Activated CD4-positive, alpha-beta T cell treated with anti-CD3 and anti-CD28 coated beads, Interleukin-2, Interleukin-6, amounts not matched to agents 100 ng/mL and 50 ng/mL, durations not matched to agents 16 hours and 8 hours (primary cell): ENCODE measurements around the gene KCNQ2.
"Not testable (repeated sequence)": the region's sequence is repeated elsewhere in the genome, so short reads cannot be mapped to it uniquely, and the experiment has no call there.

Experiments
- DNase-seq: peaks from one replicate; pipeline ENCODE4 v3.0.0-alpha.2; 2020

Gene KCNQ2

GRCh38 chr20:63471981-63472831 is at the start of gene KCNQ2:
Gene KCNQ2, minus strand, starts transcription at chr20:63472655. Its CDS starts 192 bp downstream, at chr20:63472463.
- no peak for DNase-seq

- DNase-seq = no peak
These were observed 49.1 kb upstream of the KCNQ2 start for GRCh38 chr20:63521602-63522001.

- peak; percentile 80 for DNase-seq
These were observed 48.6 kb upstream of the KCNQ2 start for GRCh38 chr20:63520934-63521601.

GRCh38 chr20:63520504-63520933 is 48.1 kb upstream of the KCNQ2 start, which contains the start of gene PPDPF:
Gene PPDPF, plus strand, starts transcription at chr20:63520765. Its CDS starts 544 bp downstream, at chr20:63521309.
- peak; percentile 90 for DNase-seq

- DNase-seq = peak; percentile 64
These were observed 47.4 kb upstream of the KCNQ2 start for GRCh38 chr20:63519668-63520503.

GRCh38 chr20:63518946-63519667 is 46.7 kb upstream of the KCNQ2 start:
- no peak for DNase-seq

- no peak for DNase-seq
These were observed 46.0 kb upstream of the KCNQ2 start for GRCh38 chr20:63518351-63518861.

GRCh38 chr20:63517376-63518309 is 45.2 kb upstream of the KCNQ2 start:
- DNase-seq = no peak

- DNase-seq = not testable (repeated sequence)
These were observed 42.1 kb upstream of the KCNQ2 start for GRCh38 chr20:63514520-63514919.

- DNase-seq = no peak
These were observed 40.8 kb upstream of the KCNQ2 start for GRCh38 chr20:63513207-63513606.

GRCh38 chr20:63509088-63509564 is 36.7 kb upstream of the KCNQ2 start:
- no peak for DNase-seq

- no peak for DNase-seq
These were observed 35.8 kb upstream of the KCNQ2 start for GRCh38 chr20:63508072-63508768.

- no peak for DNase-seq
These were observed 34.8 kb upstream of the KCNQ2 start for GRCh38 chr20:63507083-63507743.

- DNase-seq = no peak
These were observed 33.3 kb upstream of the KCNQ2 start for GRCh38 chr20:63505723-63506122.

- no peak for DNase-seq
These were observed 32.8 kb upstream of the KCNQ2 start for GRCh38 chr20:63505281-63505680.

GRCh38 chr20:63504642-63505041 is 32.2 kb upstream of the KCNQ2 start:
- DNase-seq = no peak

GRCh38 chr20:63503524-63503923 is 31.1 kb upstream of the KCNQ2 start:
- DNase-seq = no peak

GRCh38 chr20:63502671-63503172 is 30.3 kb upstream of the KCNQ2 start:
- no peak for DNase-seq
